ENCODE measurements around the gene CTNNBIP1.
A peak's percentile ranks its signal among the peaks of the same experiment; 100 is the strongest.

The CTNNBIP1 gene

GRCh38 chr1:9814619-9815018 is 95.5 kb downstream of the CTNNBIP1 start:
- H3K9me3 ChIP-seq (ENCODE audit: control insufficient read depth, insufficient read depth, low read depth, low read length): no peaks in the 10 kb centered on the region
- ChIA-PET CTCF (interaction anchor here (0.7 to 1.0 kb wide), 2 partner anchors 10 to 35 kb away, joined by 3 to 5 read pairs; no protein-coding TSS in a partner anchor), POLR2A (no interaction called here)
- H3K27ac ChIP-seq (ENCODE audit: extremely low read depth, low read depth, low read length): no peak overlapping the region
- peaks cover 2% of the 10 kb centered on the region; the same call in 1 of the 2 replicates for H3K4me1 ChIP-seq (ENCODE audit: control insufficient read depth, insufficient read depth, low read length)
- no peaks in the 10 kb centered on the region for H3K36me3 ChIP-seq (ENCODE audit: control insufficient read depth in 2 of 2, insufficient read depth in 1 of 2, low read length in 2 of 2)
- no peak overlapping the region for H3K4me3 ChIP-seq (ENCODE audit: low read depth, low read length)
- TF ChIP-seq ZNF362 (tag by site-specific recombination; IDR thresholded peaks at IDR 0.05): no peak
- TF ChIP-seq KLF17 (tag by site-specific recombination; IDR thresholded peaks at IDR 0.05): no peak
- no peak for TF ChIP-seq ZNF398 (tag by site-specific recombination; IDR thresholded peaks at IDR 0.05)
- peak; percentile 86 for TF ChIP-seq ZNF121 (tag by site-specific recombination; IDR thresholded peaks at IDR 0.05)

- Histone ChIP-seq H3K9me3 (ENCODE audit: control insufficient read depth, insufficient read depth, low read depth, low read length) (no peaks in the 10 kb centered on the region), H3K27ac (ENCODE audit: extremely low read depth, low read depth, low read length) (no peak overlapping the region), H3K36me3 (ENCODE audit: control insufficient read depth in 2 of 2, insufficient read depth in 1 of 2, low read length in 2 of 2) (no peaks in the 10 kb centered on the region), H3K4me3 (ENCODE audit: low read depth, low read length) (no peak overlapping the region), H3K4me1 (ENCODE audit: control insufficient read depth, insufficient read depth, low read length) (peaks cover 7% of the 10 kb centered on the region; the same call in 1 of the 2 replicates)
- ChIA-PET POLR2A (interaction anchor here (0.7 kb wide), 1 partner anchor 197 kb away, joined by 3 read pairs; no protein-coding TSS in a partner anchor), CTCF (interaction anchor here (0.8 to 1.8 kb wide), 4 partner anchors 19 to 1545 kb away, joined by 3 to 5 read pairs (median 4); no protein-coding TSS in a partner anchor)
- TF ChIP-seq WT1 (tag by site-specific recombination; IDR thresholded peaks at IDR 0.05) (peak; percentile 89), TSHZ1 (tag by site-specific recombination; IDR thresholded peaks at IDR 0.05; ENCODE audit: borderline replicate concordance) (no peak), SCRT2 (tag by site-specific recombination; IDR thresholded peaks at IDR 0.05) (peak; percentile 40), SP7 (tag by site-specific recombination; IDR thresholded peaks at IDR 0.05) (peak; percentile 49), PRDM6 (tag by site-specific recombination; IDR thresholded peaks at IDR 0.05) (peak; percentile 65), KLF17 (tag by site-specific recombination; IDR thresholded peaks at IDR 0.05) (peak; percentile 66; the same call in 1 of the 2 replicates), ZNF148 (tag by site-specific recombination; IDR thresholded peaks at IDR 0.05; ENCODE audit: borderline replicate concordance) (no peak), ZFHX2 (tag by site-specific recombination; conservative IDR thresholded peaks at IDR 0.05) (peak; percentile 51; the same call in 1 of the 2 replicates), ZNF362 (tag by site-specific recombination; IDR thresholded peaks at IDR 0.05) (peak; percentile 38; the same call in 1 of the 2 replicates), EGR2 (tag by site-specific recombination; IDR thresholded peaks at IDR 0.05; ENCODE audit: low read depth) (0 out of 2 replicates have a peak, but pooled peaks have one; percentile 7)
These were observed 98.7 kb downstream of the CTNNBIP1 start for GRCh38 chr1:9811239-9811966.

All from HEK293 (cell line).